Brain microvascular endothelial cell (primary cell): ENCODE results near the gene PLB1.

Source experiments
- DNase-seq: peaks from one replicate; pipeline ENCODE4 v3.0.0-alpha.2; 2020
- H3K27ac ChIP-seq: fragments of 250-450 bp; sonication (Bioruptor Pico); 2 replicates; pipeline ENCODE4 v1.5.1; 2020; ENCODE audit warnings: mild to moderate bottlenecking, moderate library complexity
- H3K27me3 ChIP-seq: fragments of 250-450 bp; sonication (Bioruptor Pico); replicated peaks from 2 replicates; pipeline ENCODE4 v1.5.1; 2020; ENCODE audit warnings: mild to moderate bottlenecking
- H3K36me3 ChIP-seq: fragments of 250-450 bp; sonication (Bioruptor Pico); replicated peaks from 2 replicates; pipeline ENCODE4 v1.5.1; 2020; ENCODE audit warnings: mild to moderate bottlenecking
- H3K4me3 ChIP-seq: 2 replicates; pipeline ENCODE4 v1.5.1; 2011; ENCODE audit warnings: low read depth, mild to moderate bottlenecking, control low read depth, low read length, moderate library complexity
- CTCF ChIP-seq: IDR thresholded peaks from 2 replicates; pipeline ENCODE4 v1.5.1; 2011; ENCODE audit warnings: low read depth, mild to moderate bottlenecking, moderate library complexity, low read length, control low read depth, inconsistent platforms; ENCODE audit errors: missing control alignments
- in situ Hi-C: cut with HindIII; loops from 2 replicates; pipeline ENCODE4 v1.10.0; 2017; ENCODE audit warnings: low sequenced_read_pairs, low pct_ligation_motif_present

PLB1 gene

GRCh38 chr2:28620801-28621171 is 124.9 kb downstream of the PLB1 start:
- DNase-seq = no peak
- in situ Hi-C loops = no loop called here
- Histone ChIP-seq H3K4me3 (no peak overlapping the region), H3K27ac (peak overlapping the region; percentile 80), H3K36me3 (no peaks in the 10 kb centered on the region), H3K27me3 (no peaks in the 10 kb centered on the region)
- no peak for TF ChIP-seq CTCF

- in situ Hi-C loops = no loop called here
- peak; percentile 64 for TF ChIP-seq CTCF
- no peak overlapping the region for H3K4me3 ChIP-seq
- H3K36me3 ChIP-seq = no peaks in the 10 kb centered on the region
- H3K27ac ChIP-seq = peak overlapping the region; percentile 80
- peak; percentile 99 for DNase-seq
- H3K27me3 ChIP-seq = no peaks in the 10 kb centered on the region
Observed at GRCh38 chr2:28621172-28622100, 125.6 kb downstream of the PLB1 start.

- Histone ChIP-seq H3K27ac (peak overlapping the region; percentile 80), H3K4me3 (no peak overlapping the region), H3K36me3 (no peaks in the 10 kb centered on the region), H3K27me3 (no peaks in the 10 kb centered on the region)
- no peak for DNase-seq
- in situ Hi-C loops = no loop called here
- TF ChIP-seq CTCF = no peak
Observed at GRCh38 chr2:28622101-28622499, 126.2 kb downstream of the PLB1 start.

- Histone ChIP-seq H3K27me3 (no peaks in the 10 kb centered on the region), H3K36me3 (no peaks in the 10 kb centered on the region), H3K4me3 (no peak overlapping the region), H3K27ac (no peak overlapping the region)
- TF ChIP-seq CTCF = no peak
- in situ Hi-C loops = no loop called here
- no peak for DNase-seq
Observed at GRCh38 chr2:28623582-28624405, 127.9 kb downstream of the PLB1 start.

- in situ Hi-C loops = no loop called here
- Histone ChIP-seq H3K27ac (no peak overlapping the region), H3K36me3 (no peaks in the 10 kb centered on the region), H3K27me3 (no peaks in the 10 kb centered on the region), H3K4me3 (no peak overlapping the region)
- no peak for DNase-seq
- no peak for TF ChIP-seq CTCF
Observed at GRCh38 chr2:28624436-28624792, 128.6 kb downstream of the PLB1 start.
